Upper lobe of right lung (tissue), 1 donor: ENCODE data around the gene MBD3L2. TPM values are rescaled to one million over a fixed set of nuclear protein-coding genes. Genes with fewer than 3 reads are reported as not detected.
"Not testable (repeated sequence)": the region's sequence is repeated elsewhere in the genome, so short reads cannot be mapped to it uniquely, and the experiment has no call there.

ENCODE experiments used
- ATAC-seq: fragments of 200-7000 bp; cut with Tn5 transposase; one replicate; pipeline ENCODE4 v1.9.1; 2020; ENCODE audit warnings: mild to moderate bottlenecking, moderate library complexity
- DNase-seq: peaks from one replicate; pipeline ENCODE4 v3.0.0-alpha.2; 2020
- H3K27ac ChIP-seq: fragments of 200-600 bp; one replicate; pipeline ENCODE4 v1.8.0; 2022
- H3K27me3 ChIP-seq: fragments of 200-600 bp; one replicate; pipeline ENCODE4 v1.8.0; 2022; ENCODE audit warnings: mild to moderate bottlenecking
- H3K36me3 ChIP-seq: fragments of 200-600 bp; one replicate; pipeline ENCODE4 v1.8.0; 2022
- H3K4me1 ChIP-seq: fragments of 200-600 bp; one replicate; pipeline ENCODE4 v1.8.0; 2022
- H3K4me3 ChIP-seq: fragments of 200-600 bp; one replicate; pipeline ENCODE4 v1.8.0; 2022; ENCODE audit warnings: mild to moderate bottlenecking
- H3K9me3 ChIP-seq: fragments of 200-600 bp; one replicate; pipeline ENCODE4 v1.8.0; 2022
- CTCF ChIP-seq: fragments of 200-600 bp; IDR thresholded peaks from one replicate; pipeline ENCODE4 v1.8.0; 2022; ENCODE audit warnings: antibody characterized with exemption
- intact Hi-C: fragments of 100-400 bp; cut with DNase I; formaldehyde crosslinking; loops from one replicate; pipeline ENCODE4 v1.11.0; 2022
- total RNA-seq: library from RNA; stranded (reverse); fragmentation: NEBNext Ultra II Directional; extraction: Animal tissue kit (Norgen Biotek cat#: 25700); gene quantifications from one replicate; pipeline ENCODE4 v1.2.1, GENCODE V29; 2021
- donor health status: DM: no; HTN: yes; CAD: no; lungs with severe emphysema.

Gene MBD3L2
- total RNA-seq, 1 donor from 2014 or later, result not detected

DNA sequence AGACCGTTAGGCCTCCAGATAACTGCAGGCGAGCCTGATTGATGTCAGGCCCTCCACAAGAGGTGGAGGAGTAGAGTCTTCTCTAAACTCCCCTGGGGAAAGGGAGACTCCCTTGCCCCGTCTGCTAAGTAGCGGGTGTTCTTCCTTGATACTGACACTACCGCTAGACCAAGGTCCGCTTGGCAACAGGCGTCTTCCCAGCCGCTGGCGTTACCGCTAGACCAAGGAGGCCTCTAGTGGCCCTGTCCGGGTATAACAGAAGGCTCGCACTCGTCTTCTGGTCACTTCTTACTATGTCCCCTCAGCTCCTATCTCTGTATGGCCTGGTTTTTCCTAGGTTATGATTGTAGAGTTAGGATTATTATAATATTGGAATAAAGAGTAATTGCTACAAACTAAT, 18.0 kb downstream of the MBD3L2 start:
- peaks cover 14% of the 10 kb centered on the region for H3K36me3 ChIP-seq
- intact Hi-C loops, ATAC-seq, DNase-seq, H3K27ac ChIP-seq, H3K4me1 ChIP-seq, H3K9me3 ChIP-seq, H3K4me3 ChIP-seq, H3K27me3 ChIP-seq: not testable (repeated sequence)
- peak; percentile 32 for TF ChIP-seq CTCF

GRCh38 chr19:7067716-7068115, 18.6 kb downstream of the MBD3L2 start:
- ATAC-seq, result no peak
- no peak for DNase-seq

DNA sequence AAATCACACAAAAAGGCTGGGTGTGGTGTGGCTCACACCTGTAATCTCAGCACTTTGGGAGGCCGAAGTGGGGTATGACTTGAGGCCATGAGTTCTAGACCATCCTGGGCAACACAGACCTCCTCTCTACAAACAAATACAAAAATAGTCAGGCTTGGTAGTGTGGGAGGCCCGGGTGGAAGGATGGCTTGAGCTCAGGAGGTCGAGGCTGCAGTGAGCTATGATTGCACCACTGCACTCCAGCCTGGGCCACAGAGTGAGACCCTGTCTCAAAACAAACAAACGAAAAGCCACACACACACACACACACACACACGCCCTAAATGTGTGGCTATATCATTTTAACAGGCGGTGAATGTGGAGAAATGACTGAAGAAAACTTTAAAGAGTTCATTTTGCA, 19.5 kb downstream of the MBD3L2 start:
- intact Hi-C loops, result no loop called here

More at GRCh38 chr19:7067716-7068115, 18.6 kb downstream of the MBD3L2 start:
- Histone ChIP-seq H3K4me1 (peaks cover 8% of the 10 kb centered on the region), H3K27ac (no peak overlapping the region), H3K4me3 (no peak overlapping the region), H3K27me3 (no peaks in the 10 kb centered on the region), H3K36me3 (peaks cover 20% of the 10 kb centered on the region), H3K9me3 (no peaks in the 10 kb centered on the region)
- no peak for TF ChIP-seq CTCF
- intact Hi-C loops, result no loop called here

GRCh38 chr19:7069042-7069903, 20.2 kb downstream of the MBD3L2 start, which contains the start of gene ZNF557:
Gene ZNF557, plus strand, starts transcription at chr19:7069703. Its CDS starts 5,372 bp downstream, at chr19:7075075.
- H3K27ac ChIP-seq, result peak within 1 kb of the TSS; percentile 89
- peak within 1 kb of the TSS; percentile 99 for H3K4me3 ChIP-seq
- intact Hi-C loops, result no loop called here
- H3K9me3 ChIP-seq, result no peaks in the 10 kb centered on the region
- no peaks in the 10 kb centered on the region for H3K27me3 ChIP-seq
- H3K36me3 ChIP-seq, result peaks cover 36% of the 10 kb centered on the region
- no peak for TF ChIP-seq CTCF
- peaks cover 8% of the 10 kb centered on the region for H3K4me1 ChIP-seq
- ATAC-seq (peak; percentile 99), DNase-seq (peak; percentile 99)

More for the DNA sequence above, 19.5 kb downstream of the MBD3L2 start:
- no peak for ATAC-seq
- peak overlapping the region; percentile 13 for H3K4me3 ChIP-seq
- no peak overlapping the region for H3K27ac ChIP-seq
- peaks cover 8% of the 10 kb centered on the region for H3K4me1 ChIP-seq
- no peak for DNase-seq
- H3K27me3 ChIP-seq, result no peaks in the 10 kb centered on the region
- H3K36me3 ChIP-seq, result peaks cover 29% of the 10 kb centered on the region
- no peak for TF ChIP-seq CTCF
- H3K9me3 ChIP-seq, result no peaks in the 10 kb centered on the region

DNA sequence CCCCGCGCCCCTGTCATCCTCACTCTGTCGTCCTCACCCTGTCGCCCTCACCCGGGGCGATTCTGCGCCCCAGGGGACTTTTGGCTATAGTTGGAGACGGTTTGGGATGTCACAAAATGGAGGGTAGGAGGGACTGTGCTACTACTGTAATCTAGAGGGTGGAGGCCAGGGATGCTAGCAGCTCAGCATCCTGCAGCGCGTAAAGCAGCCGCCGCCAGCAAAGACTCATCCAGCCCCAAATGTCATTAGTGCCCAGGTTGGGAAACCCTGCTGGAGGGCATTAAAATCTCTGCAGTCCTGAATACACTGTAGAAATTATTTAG, 20.7 kb downstream of the MBD3L2 start:
- no peak for TF ChIP-seq CTCF
- Histone ChIP-seq H3K36me3 (peaks cover 39% of the 10 kb centered on the region), H3K27me3 (no peaks in the 10 kb centered on the region), H3K4me3 (peak overlapping the region; percentile 99), H3K4me1 (peaks cover 8% of the 10 kb centered on the region), H3K9me3 (no peaks in the 10 kb centered on the region), H3K27ac (peak overlapping the region; percentile 89)
- DNase-seq, result no peak
- intact Hi-C loops, result no loop called here
- no peak for ATAC-seq
